ENCODE measurements around the gene FPGS.

FPGS gene

DNA sequence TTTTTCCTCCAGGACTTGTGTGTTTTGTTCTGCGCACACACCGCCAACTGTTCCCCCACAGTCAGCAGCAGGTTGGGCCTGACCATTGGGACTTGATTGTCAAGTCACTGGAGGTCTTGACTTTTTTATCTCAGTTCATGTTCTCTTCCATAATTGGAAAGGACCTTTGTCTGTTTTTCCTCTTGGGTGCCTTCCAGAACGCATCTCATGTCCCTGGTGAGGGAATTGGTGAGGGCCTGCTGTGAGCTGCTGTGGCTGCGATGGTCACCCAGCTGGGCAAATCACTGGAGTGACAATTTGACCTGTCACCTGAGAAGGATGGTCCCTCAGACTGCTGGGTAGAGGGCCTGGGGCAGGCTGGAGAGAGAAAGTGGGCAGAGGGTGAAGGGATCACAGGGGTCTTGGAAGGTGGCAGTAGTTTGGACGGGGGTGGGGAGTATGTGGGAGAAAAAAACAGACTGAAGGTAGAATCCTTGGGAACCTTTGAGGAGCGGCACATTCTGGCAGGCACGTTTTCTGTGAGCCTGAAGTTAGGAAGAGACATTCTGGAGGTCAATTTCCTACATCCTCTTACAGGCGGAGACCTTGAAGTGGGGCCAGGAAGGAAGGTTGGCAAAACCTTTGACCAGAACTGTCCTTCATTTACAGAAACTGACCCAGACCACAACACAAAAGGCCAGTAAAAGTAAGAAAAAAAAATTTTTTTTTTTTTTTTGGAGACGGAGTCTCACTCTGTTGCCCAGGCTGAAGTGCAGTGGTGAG, 12.4 kb upstream of the FPGS start:
- no peak for DNase-seq

DNA sequence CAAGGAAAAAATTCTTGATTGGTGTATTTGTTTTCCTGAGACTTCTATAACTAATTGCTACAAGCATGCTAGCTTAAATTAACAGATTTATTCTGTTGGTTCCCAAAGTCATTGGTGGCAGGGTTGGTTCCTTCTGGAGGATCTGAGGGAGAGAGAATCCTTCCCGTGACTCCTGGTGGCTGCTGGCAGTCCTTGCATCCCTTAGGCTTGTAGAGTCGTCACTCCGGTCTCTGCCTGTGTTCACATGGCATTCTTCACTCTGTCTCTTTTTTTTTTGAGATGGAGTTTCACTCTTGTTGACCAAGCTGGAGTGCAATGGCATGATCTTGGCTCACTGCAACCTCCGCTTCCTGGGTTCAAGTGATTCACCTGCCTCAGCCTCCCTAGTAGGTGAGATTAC, 11.6 kb upstream of the FPGS start:
- no peak for DNase-seq

DNA sequence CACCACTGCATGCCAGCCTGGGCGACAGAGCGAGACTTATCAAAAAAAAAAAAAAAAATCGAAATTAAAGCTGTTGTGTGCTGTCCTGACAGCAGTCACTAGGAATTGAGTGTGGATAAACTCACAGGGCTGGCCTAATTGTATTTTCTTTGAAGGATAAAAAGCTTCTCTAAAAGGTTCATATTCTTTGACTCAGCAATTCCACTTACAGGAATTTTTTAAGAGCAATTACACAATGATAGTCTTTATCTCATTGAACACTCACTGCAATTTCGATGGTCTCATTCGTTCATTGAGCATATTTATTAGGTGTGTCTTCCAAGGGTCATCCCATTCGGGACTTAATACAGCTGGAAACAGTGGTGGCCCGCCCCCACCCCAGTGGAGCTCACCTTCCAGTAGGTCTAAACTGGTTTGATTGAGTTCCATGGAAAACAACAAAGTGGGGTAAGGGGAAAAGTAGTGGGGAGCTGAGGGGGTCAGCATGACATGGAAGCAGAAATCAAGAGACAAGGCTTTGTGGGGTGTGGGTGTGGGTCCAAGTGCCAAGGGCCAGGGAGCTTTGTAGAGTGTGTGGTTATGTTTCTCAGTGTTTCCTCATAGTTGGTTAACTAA, 10.2 kb upstream of the FPGS start:
- no peak for DNase-seq

DNA sequence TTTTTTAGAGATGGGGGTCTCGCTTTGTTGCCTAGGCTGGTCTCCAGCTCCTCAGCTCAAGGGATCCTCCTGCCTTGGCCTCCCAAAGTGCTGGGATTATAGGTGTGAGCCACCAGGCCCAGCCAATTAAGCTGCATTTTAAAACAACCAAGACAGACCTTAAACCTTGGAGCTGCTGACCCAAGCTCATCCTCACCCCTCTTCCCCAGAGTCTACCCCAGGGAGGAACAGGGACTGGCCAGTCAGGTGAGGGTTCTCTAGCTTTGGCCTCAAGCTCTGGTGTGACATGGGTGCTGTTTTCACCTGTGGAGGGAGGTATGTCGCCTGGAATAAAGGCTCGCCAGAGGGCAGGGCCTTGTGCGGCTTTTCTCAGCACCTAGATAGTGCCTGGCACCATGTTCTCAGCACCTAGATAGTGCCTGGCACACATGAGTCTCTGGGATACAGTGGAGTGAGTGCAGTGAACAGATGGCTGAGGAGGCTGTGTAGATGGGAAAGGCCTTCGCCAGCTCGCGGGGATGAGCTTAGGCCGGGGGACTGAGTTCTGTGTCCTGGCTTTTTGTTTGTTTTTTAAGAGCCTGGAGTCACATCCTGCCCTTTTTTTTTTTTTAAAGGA, 9.5 kb upstream of the FPGS start:
- no peak for DNase-seq

DNA sequence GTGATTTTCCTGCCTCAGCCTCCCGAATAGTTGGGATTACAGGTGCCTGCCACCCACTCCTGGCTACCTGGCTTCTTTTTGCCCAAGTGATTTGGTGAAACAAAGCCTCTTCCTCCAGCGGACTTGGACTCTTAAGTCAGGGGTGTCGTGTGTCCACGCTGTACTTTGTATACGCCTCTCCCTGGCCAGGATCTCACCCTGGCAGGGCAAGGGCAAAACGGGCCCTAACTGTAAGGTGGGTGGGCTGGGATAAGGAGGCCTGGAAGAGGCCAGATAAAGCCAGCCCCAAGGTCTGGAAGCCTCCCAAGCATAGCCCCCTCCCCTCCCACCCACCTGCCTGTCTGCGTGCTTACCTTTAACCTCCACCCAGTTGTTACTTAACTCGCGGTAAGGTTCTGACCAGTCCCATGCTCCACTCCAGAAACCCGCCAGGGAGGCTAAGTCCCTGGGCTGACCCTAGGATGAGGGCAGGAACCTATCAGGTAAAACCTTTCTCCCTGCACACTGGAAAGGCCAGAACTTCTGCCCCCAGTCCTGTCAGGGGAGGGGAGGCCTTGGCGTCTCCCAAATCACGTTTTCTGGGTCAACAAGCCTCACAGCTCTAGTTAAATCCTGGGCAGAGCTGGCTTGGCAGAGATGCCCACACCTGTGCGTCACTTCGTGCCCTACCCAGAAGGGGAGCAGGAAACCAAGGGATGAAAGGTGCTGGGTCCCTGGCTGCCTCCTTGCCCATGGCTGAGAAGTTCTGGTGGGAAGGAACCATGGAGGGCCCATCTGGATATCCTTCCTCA, 8.5 kb upstream of the FPGS start:
- DNase-seq: no peak

DNA sequence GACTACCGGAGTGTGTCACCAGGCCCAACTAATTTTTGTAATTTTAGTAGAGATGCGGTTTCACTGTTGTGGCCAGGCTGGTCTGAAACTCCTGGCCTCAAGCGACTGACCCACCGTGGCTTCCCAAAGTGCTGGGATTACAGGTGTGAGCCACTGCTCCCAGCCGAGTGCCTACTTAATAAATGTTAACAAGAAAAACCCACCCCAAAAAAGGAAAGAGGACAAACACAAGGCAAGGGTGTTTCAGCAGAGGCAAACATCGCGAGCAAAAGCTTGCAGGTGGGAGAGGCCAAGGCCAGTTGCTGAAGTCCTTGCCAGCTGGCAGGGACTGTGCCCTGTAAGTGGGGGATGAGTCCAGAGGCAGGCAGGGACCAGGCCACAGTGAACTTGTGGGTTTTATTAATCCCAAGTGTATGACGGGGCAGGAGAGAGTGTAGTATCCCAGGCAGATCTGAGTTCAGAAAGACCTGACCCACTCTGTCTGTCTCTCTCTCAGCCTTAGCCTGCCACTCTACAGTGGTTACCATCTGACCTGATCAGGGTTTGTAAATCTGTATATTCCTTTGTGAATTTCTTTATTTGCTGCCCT, 6.4 kb upstream of the FPGS start:
- DNase-seq: no peak

DNA sequence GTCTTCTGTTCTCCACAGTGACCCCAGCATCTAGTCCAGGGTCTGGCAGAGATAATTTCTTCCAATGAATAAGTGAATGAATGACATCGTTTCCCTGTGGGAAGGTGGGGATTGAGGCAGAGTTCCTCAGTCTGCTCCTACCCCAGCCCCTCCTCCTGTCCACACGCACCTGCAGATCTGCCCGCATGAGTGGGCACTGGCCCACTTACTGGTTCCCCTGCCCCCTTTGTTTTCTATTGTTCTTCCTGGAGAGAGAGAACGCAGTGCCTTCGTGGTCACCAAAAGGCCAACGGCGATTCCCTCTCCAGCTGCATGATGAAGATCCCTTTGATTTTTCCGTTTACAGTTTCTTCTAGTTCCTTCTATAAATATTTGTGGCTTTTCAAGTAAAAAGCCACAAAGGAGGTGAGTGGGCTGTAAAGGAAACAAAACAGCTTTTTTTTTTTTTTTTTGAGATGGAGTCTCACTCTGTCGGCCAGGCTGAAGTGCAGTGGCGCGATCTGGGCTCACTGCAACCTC, 5.8 kb upstream of the FPGS start:
- DNase-seq: no peak

DNA sequence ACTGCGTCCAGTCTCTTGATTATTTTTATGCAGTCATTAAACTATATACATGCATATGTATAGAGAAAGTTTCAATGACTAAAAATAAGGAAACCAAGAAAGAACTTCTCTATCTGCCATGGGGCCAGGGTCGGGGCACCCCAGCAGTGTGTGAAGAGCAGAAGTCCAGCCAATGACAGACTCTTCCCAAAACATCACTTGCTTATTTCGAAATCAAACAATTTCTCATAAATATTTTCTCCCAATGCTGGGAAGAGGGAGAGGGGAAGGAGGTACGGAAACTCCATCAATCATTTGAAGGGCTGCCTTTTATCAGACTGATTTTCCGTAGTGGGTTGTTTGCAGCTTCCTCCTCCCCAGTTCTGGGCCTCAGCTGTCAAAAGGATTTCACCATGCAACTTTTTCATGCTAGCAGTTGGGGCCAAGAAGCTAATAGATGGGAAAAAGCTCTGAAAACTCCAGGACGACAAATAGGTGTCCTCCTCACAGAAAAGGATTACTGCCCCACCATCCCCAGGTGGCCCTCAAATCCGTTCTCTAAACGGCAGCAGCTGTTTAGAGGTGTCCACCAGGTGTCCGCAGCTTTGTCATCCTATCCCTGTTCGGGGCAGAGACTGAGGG, 617 bp upstream of the FPGS start:
- DNase-seq: no peak

DNA sequence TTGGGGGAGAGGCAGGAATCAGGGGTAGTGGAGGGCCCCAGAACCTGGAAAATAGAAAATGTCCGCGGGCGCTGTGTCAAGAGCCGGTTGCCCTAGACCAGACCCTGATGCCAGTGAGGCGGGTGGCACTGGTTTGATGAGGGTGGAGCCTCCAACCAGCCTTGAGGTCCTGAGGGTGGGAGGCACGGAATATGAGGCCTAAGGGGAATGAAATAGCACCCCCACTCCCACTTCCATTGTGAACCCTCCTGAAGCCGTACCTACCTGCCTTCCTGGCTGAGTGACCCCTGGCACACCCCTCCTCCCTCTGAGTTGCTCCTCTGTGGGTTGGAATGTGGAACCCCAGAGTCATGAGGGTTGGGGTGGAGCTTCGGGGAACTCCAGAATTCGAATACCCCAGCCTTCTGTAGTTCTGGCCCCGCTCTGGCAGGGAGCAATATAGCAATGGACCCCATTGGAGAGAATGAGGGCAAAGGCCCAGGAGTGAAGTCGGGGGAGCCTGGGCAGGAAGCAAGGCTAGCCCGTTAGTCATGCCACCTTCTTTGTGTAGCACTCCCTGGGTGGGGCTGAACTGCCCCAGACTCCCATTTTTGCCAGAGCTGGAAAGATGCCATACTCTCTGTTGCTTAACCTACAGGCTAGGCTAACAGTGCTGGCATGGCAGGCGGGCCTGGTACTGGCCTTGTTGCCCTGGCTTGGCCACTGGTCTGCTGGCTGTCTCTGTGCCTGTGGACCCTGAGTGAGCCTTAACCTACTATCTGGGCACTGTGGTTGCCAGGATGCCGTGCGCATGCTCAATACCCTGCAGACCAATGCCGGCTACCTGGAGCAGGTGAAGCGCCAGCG, 1.0 kb downstream of the FPGS start:
- no peak for DNase-seq

DNA sequence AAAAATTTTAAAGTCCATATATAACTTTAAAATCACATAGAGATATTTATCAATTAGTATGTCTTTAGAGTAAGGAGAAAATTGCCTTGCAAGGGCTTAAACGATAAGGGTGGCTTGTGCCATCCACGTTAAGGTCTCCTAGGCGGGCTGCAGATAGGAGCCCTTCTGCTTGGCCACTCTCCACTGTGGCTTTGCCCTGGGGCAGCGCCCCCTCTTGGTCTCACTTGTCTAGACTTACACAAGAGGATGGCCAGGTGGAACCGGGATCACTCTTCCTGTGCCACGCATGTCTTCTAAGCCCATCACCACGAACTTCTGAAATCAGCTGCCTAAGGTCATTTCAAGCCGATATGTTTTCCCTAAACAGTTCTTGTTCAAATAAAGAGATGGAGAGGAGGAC, 2.9 kb downstream of the FPGS start:
- DNase-seq: no peak

DNA sequence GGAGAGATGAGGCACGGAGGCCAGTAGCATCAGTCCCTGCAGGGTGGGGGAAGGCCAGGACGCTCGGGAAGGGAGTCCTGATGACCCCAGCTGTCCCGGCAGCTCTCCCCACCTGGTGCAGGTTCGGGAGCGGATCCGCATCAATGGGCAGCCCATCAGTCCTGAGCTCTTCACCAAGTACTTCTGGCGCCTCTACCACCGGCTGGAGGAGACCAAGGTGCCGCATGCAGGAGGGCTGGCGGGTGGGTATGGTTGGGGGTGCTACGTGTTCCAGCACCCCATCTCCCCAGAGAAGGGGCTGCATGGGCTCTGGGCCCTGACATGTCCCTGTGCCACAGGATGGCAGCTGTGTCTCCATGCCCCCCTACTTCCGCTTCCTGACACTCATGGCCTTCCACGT, 4.2 kb downstream of the FPGS start:
- DNase-seq: no peak

DNA sequence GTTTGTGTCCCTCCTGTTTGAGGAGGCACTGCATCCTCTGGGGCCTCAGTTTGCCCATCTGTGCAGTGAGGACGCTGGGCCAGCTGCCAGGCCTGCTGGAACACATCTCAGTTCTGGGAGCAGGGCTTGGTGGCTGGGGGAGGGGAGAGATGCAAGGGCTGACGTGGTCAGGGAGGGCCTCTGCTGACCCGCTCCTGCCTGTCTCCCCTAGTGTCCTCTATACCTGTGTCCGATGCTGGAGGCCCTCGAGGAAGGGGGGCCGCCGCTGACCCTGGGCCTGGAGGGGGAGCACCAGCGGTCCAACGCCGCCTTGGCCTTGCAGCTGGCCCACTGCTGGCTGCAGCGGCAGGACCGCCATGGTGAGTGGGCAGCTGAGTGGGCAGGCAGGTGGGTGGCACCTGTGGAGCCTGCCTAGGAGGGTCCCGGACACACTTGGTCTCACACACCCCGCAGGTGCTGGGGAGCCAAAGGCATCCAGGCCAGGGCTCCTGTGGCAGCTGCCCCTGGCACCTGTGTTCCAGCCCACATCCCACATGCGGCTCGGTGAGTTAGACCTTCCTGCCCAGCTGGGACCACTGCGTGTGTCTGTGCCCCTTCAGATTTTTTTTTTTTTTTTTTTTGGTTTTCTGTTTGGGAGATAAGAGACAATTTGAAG, 5.8 kb downstream of the FPGS start:
- DNase-seq: no peak

DNA sequence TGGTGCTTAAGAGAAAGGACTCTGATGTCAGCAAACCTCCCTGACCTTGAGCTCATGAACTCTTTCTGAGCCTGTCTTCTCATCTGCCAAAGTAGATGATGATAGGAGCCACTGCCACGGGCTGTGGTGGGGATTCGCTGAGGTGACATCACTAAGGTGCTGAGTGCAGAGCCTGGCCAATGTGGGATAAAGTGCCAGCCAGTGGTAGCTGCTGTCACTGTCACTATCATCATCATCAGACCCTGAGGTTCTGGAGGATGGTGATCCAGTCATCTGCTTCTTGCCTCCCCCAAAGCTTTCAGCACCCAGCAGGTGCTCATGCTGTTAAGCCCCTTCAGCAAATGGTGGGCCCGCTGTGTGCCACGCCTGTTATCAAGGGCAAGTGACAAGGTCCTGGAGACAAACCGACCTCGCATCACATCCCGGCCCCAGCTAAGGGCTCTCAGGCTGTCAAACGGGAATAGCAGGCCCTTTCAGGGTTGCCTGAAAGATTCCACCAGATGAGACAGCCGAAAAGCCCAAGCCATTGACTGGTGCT, 6.4 kb downstream of the FPGS start:
- no peak for DNase-seq

DNA sequence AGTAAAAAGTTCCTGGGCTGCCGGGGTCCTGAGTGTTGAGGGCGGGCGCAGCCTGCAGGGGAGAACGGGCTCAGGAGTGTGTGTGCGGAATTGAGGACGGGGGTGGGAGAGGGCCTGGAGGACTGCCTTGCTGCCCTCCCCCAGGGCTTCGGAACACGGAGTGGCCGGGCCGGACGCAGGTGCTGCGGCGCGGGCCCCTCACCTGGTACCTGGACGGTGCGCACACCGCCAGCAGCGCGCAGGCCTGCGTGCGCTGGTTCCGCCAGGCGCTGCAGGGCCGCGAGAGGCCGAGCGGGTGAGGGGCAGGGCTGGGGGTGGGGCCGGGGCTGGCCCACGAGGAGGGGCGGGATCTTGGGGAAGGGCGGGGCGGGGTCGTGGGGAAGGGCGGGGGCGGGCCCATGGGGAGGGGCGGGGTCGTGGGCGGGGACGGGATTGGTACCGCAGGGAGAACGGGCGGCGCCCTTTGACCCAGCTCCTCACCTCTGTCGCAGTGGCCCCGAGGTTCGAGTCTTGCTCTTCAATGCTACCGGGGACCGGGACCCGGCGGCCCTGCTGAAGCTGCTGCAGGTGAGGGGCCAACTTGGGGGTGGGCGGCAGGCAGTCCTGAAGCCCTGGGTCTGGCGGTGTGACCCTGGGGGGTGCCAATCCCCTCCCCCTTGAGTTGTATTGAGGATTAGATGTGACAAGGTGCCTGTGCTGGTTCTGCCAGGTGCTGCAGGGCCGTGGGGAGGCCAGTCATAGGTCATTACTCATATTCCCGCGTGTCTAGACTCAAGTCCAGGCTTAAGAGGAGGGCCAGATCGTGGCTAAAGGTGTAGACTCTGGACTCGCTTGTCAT, 7.1 kb downstream of the FPGS start:
- no peak for DNase-seq

DNA sequence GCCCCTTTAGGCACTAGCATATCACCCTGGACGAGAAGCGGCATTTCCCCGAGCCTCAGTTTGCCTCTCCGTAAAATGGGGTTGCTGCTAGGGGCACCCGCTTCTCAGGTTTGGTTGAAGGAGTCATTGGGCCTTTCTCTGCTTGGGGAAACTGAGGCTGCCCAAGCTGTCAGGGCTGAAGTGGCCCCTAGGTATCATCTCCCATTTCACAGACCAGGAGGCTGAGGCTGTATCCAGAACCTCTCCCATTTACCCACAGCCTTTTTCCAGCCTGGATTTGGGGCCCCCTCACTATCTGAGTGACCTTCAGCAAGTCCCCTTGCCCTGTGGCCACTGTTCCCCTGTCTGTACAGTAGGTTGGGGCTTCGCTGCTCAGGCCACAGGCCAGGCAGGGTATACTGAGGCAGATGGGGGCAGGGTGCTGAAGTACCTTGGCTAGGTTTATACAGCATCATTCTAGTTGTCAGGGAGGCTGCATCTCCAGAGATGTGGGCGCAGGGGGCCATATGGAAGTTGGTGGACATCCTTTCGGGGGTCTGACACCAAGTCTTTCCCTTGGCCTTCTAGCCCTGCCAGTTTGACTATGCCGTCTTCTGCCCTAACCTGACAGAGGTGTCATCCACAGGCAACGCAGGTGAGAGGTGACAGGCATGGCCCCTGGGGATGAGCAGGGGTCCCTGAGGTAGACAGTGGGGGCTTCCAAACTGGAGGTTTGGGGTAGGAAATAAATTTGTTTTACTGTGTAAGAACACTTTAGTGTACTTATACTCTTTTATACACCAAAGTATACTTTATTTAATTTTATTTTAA, 7.9 kb downstream of the FPGS start:
- DNase-seq: no peak

DNA sequence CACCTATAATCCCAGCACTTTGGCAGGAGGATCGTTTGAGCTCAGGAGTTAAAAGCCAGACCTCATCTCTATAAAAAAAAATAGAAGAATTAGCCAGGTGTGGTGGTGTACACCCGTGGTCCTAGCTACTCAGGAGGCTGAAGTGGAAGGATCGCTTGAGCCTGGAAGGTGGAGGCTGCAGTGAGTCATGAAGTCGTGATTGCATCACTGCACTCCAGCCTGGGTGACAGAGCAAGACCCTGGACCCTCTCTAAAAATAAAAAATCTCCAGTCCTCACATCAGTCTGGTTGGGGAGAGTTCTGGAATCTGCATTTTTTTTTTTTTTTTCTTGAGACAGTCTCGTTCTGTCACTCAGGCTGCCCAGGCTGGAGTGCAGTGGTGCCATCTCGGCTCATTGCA, 9.3 kb downstream of the FPGS start:
- DNase-seq: no peak

DNA sequence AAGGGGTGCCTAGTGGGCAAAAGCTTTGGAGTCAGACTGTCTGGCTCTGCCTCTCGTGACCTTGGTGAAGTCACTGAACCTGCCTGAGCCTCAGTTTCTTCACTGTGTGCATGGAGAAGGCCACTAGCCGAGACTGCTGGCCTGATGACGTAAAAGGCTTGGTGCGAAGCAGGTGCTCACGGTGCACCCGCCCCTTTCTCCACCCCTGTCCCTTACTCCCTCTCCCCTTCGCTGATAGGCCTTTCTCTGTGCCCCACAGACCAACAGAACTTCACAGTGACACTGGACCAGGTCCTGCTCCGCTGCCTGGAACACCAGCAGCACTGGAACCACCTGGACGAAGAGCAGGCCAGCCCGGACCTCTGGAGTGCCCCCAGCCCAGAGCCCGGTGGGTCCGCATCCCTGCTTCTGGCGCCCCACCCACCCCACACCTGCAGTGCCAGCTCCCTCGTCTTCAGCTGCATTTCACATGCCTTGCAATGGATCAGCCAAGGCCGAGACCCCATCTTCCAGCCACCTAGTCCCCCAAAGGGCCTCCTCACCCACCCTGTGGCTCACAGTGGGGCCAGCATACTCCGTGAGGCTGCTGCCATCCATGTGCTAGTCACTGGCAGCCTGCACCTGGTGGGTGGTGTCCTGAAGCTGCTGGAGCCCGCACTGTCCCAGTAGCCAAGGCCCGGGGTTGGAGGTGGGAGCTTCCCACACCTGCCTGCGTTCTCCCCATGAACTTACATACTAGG, 10.4 kb downstream of the FPGS start:
- DNase-seq: no peak

DNA sequence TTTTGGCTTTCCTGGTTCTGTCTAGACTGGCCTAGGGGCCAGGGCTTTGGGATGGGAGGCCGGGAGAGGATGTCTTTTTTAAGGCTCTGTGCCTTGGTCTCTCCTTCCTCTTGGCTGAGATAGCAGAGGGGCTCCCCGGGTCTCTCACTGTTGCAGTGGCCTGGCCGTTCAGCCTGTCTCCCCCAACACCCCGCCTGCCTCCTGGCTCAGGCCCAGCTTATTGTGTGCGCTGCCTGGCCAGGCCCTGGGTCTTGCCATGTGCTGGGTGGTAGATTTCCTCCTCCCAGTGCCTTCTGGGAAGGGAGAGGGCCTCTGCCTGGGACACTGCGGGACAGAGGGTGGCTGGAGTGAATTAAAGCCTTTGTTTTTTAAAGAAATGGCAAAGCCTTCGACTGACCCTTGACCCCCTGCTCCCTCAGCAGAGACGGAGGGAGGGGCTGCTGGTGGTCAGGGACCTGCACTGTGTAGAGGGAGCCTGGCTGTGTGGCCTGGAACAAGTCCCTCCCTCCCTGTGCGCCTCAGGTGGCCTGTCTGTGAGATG, 11.1 kb downstream of the FPGS start:
- no peak for DNase-seq
